Tibial artery (tissue), 4 donors: ENCODE data around the gene GRIK1.

Experiments
- DNase-seq, 2 donors: peaks; one replicate each; pipeline ENCODE4 v3.0.0-alpha.2; 2019
- H3K27ac ChIP-seq, 2 donors: fragments of 200-600 bp; sonication (generic) in 1 of 2; 1 replicate in 1 of 2; 2 replicates in 1 of 2; pipeline ENCODE4 v1.5.1; 2018 to 2019; ENCODE audit warnings: mild to moderate bottlenecking in 1 of 2
- H3K27me3 ChIP-seq, 2 donors: fragments of 200-600 bp; sonication (generic) in 1 of 2; one replicate each; pipeline versions ENCODE4 v1.5.1 to v1.6.0; 2016 to 2019
- H3K36me3 ChIP-seq, 3 donors: fragments of 200-600 bp; sonication (generic) in 2 of 3; one replicate each; pipeline ENCODE4 v1.5.1; 2016 to 2019; ENCODE audit warnings: mild to moderate bottlenecking in 2 of 3
- H3K4me1 ChIP-seq, 4 donors: fragments of 200-600 bp; sonication (generic) in 2 of 4; 1 replicate in 3 of 4; 2 replicates in 1 of 4; pipeline ENCODE4 v1.5.1; 2016 to 2019
- H3K4me3 ChIP-seq, 2 donors: fragments of 200-600 bp; sonication (generic) in 1 of 2; 1 replicate in 1 of 2; 2 replicates in 1 of 2; pipeline ENCODE4 v1.5.1; 2018 to 2019; ENCODE audit warnings: mild to moderate bottlenecking in 2 of 2
- H3K9me3 ChIP-seq, 3 donors: fragments of 200-600 bp; sonication (generic) in 1 of 3; one replicate each; pipeline ENCODE4 v1.5.1; 2016 to 2019
- CTCF ChIP-seq, 2 experiments: fragments of 200-600 bp in 1 of 2; fragments of 450-650 bp in 1 of 2; IDR thresholded peaks; one replicate each; pipeline ENCODE4 v1.5.1; 2017 to 2019; ENCODE audit warnings: antibody characterized with exemption in 2 of 2, mild to moderate bottlenecking in 1 of 2, moderate library complexity in 1 of 2
- intact Hi-C: fragments of 100-400 bp; cut with DNase I; formaldehyde crosslinking; loops from one replicate; pipeline ENCODE4 v1.15.0; 2023; ENCODE audit warnings: low total_unique reads

GRIK1 gene

GRCh38 chr21:29721221-29721620 is 218.6 kb downstream of the GRIK1 start:
- Histone ChIP-seq H3K27ac (no peak overlapping the region), H3K4me3 (no peak overlapping the region), H3K9me3 (no peaks in the 10 kb centered on the region), H3K36me3 (no peaks in the 10 kb centered on the region), H3K27me3 (no peaks in the 10 kb centered on the region), H3K4me1 (no peaks in the 10 kb centered on the region)
- intact Hi-C loops = no loop called here
- DNase-seq = no peak
- no peak for TF ChIP-seq CTCF (IDR thresholded peaks at IDR 0.05)

- no peak for TF ChIP-seq CTCF (IDR thresholded peaks at IDR 0.05)
- Histone ChIP-seq H3K4me3 (no peak overlapping the region), H3K27ac (no peak overlapping the region), H3K27me3 (no peaks in the 10 kb centered on the region), H3K9me3 (no peaks in the 10 kb centered on the region), H3K36me3 (no peaks in the 10 kb centered on the region), H3K4me1 (no peaks in the 10 kb centered on the region)
- DNase-seq = no peak
- intact Hi-C loops = no loop called here
These were observed 220.3 kb downstream of the GRIK1 start for GRCh38 chr21:29719521-29719920.

GRCh38 chr21:29718081-29718815 is 221.5 kb downstream of the GRIK1 start:
- no peak overlapping the region for H3K27ac ChIP-seq
- DNase-seq = no peak
- H3K4me1 ChIP-seq = peaks cover 0 to 4% (median 0%) of the 10 kb centered on the region in 4 donors
- H3K9me3 ChIP-seq = no peaks in the 10 kb centered on the region
- intact Hi-C loops = no loop called here
- H3K4me3 ChIP-seq = no peak overlapping the region
- no peak for TF ChIP-seq CTCF (IDR thresholded peaks at IDR 0.05)
- no peaks in the 10 kb centered on the region for H3K27me3 ChIP-seq
- no peaks in the 10 kb centered on the region for H3K36me3 ChIP-seq

- intact Hi-C loops = no loop called here
These were observed 222.1 kb downstream of the GRIK1 start for GRCh38 chr21:29717659-29718058.

GRCh38 chr21:29716753-29717152 is 223.0 kb downstream of the GRIK1 start:
- no peaks in the 10 kb centered on the region for H3K27me3 ChIP-seq
- H3K36me3 ChIP-seq = no peaks in the 10 kb centered on the region
- no peak overlapping the region for H3K27ac ChIP-seq
- H3K4me1 ChIP-seq = peaks cover 0 to 5% (median 0%) of the 10 kb centered on the region in 4 donors
- no peaks in the 10 kb centered on the region for H3K9me3 ChIP-seq
- DNase-seq = no peak
- H3K4me3 ChIP-seq = no peak overlapping the region
- no peak for TF ChIP-seq CTCF (IDR thresholded peaks at IDR 0.05)
- intact Hi-C loops = no loop called here

More at GRCh38 chr21:29717659-29718058, 222.1 kb downstream of the GRIK1 start:
- TF ChIP-seq CTCF (IDR thresholded peaks at IDR 0.05) = no peak
- Histone ChIP-seq H3K4me1 (peaks cover 0 to 5% (median 0%) of the 10 kb centered on the region in 4 donors), H3K27ac (no peak overlapping the region), H3K36me3 (no peaks in the 10 kb centered on the region), H3K27me3 (no peaks in the 10 kb centered on the region), H3K4me3 (no peak overlapping the region), H3K9me3 (no peaks in the 10 kb centered on the region)
- no peak for DNase-seq
